MM.1S (cell line): ENCODE results near the gene GINM1.

ENCODE experiments used
- DNase-seq: peaks from one replicate; pipeline ENCODE4 v3.0.0-alpha.2; 2015
- H2AFZ ChIP-seq: fragments of 300-600 bp; sonication (generic); 2 replicates; pipeline ENCODE4 v1.6.0; 2016; ENCODE audit warnings: antibody characterized with exemption, low read length
- H3F3A ChIP-seq: fragments of 300-600 bp; sonication (generic); 2 replicates; pipeline ENCODE4 v1.6.1; 2016; ENCODE audit warnings: mild to moderate bottlenecking, antibody characterized with exemption, low read length, moderate library complexity, mixed read lengths; ENCODE audit not compliant: insufficient read depth
- H3K27ac ChIP-seq: fragments of 300-600 bp; sonication (generic); 2 replicates; pipeline ENCODE4 v1.5.1; 2016; ENCODE audit warnings: mild to moderate bottlenecking, low read length
- H3K27me3 ChIP-seq: fragments of 300-600 bp; sonication (generic); replicated peaks from 2 replicates; pipeline ENCODE4 v1.6.0; 2016; ENCODE audit warnings: low read length; ENCODE audit not compliant: insufficient read depth
- H3K36me3 ChIP-seq: fragments of 300-600 bp; sonication (generic); replicated peaks from 2 replicates; pipeline ENCODE4 v1.6.1; 2016; ENCODE audit warnings: mild to moderate bottlenecking, low read length, mixed read lengths; ENCODE audit not compliant: insufficient read depth
- H3K4me1 ChIP-seq: fragments of 300-600 bp; sonication (generic); 2 replicates; pipeline ENCODE4 v1.6.1; 2016; ENCODE audit warnings: low read length, mixed read lengths
- H3K4me2 ChIP-seq: fragments of 300-600 bp; sonication (generic); 2 replicates; pipeline ENCODE4 v1.6.0; 2016; ENCODE audit warnings: low read depth, low read length
- H3K4me3 ChIP-seq: fragments of 300-600 bp; sonication (generic); 2 replicates; pipeline ENCODE4 v1.5.1; 2016; ENCODE audit warnings: low read length, mixed read lengths
- H3K79me2 ChIP-seq: fragments of 300-600 bp; sonication (generic); 2 replicates; pipeline ENCODE4 v1.6.1; 2016; ENCODE audit warnings: mixed run types, low read length, mixed read lengths
- H3K9ac ChIP-seq: fragments of 300-600 bp; sonication (generic); 2 replicates; pipeline ENCODE4 v1.6.1; 2016; ENCODE audit warnings: low read length, mixed read lengths
- H3K9me2 ChIP-seq: fragments of 300-600 bp; sonication (generic); replicated peaks from 2 replicates; pipeline ENCODE4 v1.6.1; 2016; ENCODE audit warnings: mild to moderate bottlenecking, low read length, mixed read lengths; ENCODE audit not compliant: insufficient read depth
- H3K9me3 ChIP-seq: fragments of 300-600 bp; sonication (generic); replicated peaks from 2 replicates; pipeline ENCODE4 v1.6.1; 2016; ENCODE audit warnings: mild to moderate bottlenecking, low read length, mixed read lengths; ENCODE audit not compliant: insufficient read depth
- H4K20me1 ChIP-seq: fragments of 300-600 bp; sonication (generic); 2 replicates; pipeline ENCODE4 v1.6.1; 2016; ENCODE audit warnings: mild to moderate bottlenecking, low read length, moderate library complexity, mixed read lengths; ENCODE audit not compliant: insufficient read depth
- CTCF ChIP-seq: fragments of 300-600 bp; sonication (generic); IDR thresholded peaks from 2 replicates; pipeline ENCODE4 v1.5.1; 2016; ENCODE audit warnings: antibody characterized with exemption, low read length, mixed read lengths
- EZH2 ChIP-seq: fragments of 300-600 bp; sonication (generic); optimal IDR thresholded peaks from 2 replicates; pipeline ENCODE3; 2017; ENCODE audit warnings: low read depth, mild to moderate bottlenecking, antibody characterized with exemption, low read length, mixed read lengths
- EZH2phosphoT487 ChIP-seq: fragments of 300-600 bp; sonication (generic); IDR thresholded peaks from 2 replicates; pipeline ENCODE4 v1.6.1; 2018; ENCODE audit warnings: antibody characterized with exemption, low read length

Gene GINM1

DNA sequence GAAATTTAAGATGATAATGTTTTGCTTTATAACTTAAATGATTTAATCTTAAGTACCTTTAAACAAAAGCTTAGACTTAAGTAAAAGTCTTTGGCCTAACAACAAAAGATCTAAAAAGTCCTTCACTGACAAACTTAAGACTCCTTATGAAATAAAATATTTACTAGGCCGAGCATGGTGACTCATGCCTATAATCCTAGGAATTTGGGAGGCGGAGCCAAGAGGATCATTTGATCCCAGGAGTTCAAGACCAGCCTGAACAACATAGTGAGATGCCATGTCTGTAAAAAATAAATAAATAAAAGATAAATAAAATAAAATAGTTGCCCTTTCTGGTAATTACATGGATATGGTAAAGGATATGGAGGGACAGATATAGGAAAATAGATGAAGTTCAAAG is 69.9 kb downstream of the GINM1 start:
- H3K27ac ChIP-seq, result no peak overlapping the region
- no peaks in the 10 kb centered on the region for H3K79me2 ChIP-seq
- H3K9me2 ChIP-seq, result no peaks in the 10 kb centered on the region
- no peaks in the 10 kb centered on the region for H4K20me1 ChIP-seq
- no peak overlapping the region for H3K9ac ChIP-seq
- no peaks in the 10 kb centered on the region for H3F3A ChIP-seq
- no peak overlapping the region for H2AFZ ChIP-seq
- no peak for TF ChIP-seq CTCF
- TF ChIP-seq EZH2, result no peak
- no peak for TF ChIP-seq EZH2phosphoT487
- H3K9me3 ChIP-seq, result no peaks in the 10 kb centered on the region
- DNase-seq, result no peak
- H3K4me1 ChIP-seq, result no peaks in the 10 kb centered on the region
- H3K36me3 ChIP-seq, result no peaks in the 10 kb centered on the region
- H3K4me2 ChIP-seq, result no peak overlapping the region
- H3K4me3 ChIP-seq, result no peak overlapping the region
- no peaks in the 10 kb centered on the region for H3K27me3 ChIP-seq
